K562 (cell line): Measurements from ENCODE around the gene SAP30BP. TPM values are rescaled to one million over a fixed set of nuclear protein-coding genes. Genes with fewer than 3 reads are reported as not detected.

ENCODE experiments used
- CTBP1 ChIP-seq: fragments of 450-650 bp; IDR thresholded peaks from 2 replicates; pipeline ENCODE4 v1.6.1; 2016; ENCODE audit warnings: borderline replicate concordance
- ZBTB40 ChIP-seq, 2 experiments: fragments of 450-650 bp in 1 of 2; sonication (generic) in 1 of 2; formaldehyde crosslinking in 1 of 2; IDR thresholded peaks; 2 replicates each; pipeline versions ENCODE4 v1.7.1 to v1.9.0; 2016 to 2022; ENCODE audit warnings: inconsistent platforms in 1 of 2, mild to moderate bottlenecking in 1 of 2, missing genetic modification reagents in 1 of 2
- polyA plus RNA-seq, 8 experiments: library from polyadenylated mRNA; depleted of rRNA in 4 of 8; stranded (reverse) in 5 of 8; unstranded in 3 of 8; fragments of >200 nt; fragmentation: Nextera tagmentation in 2 of 8; fragmentation: Illumina TruSeq in 1 of 8; extraction: Ambion mirVana in 2 of 8; extraction: Trizol in 1 of 8; gene quantifications; 2 replicates each; pipeline versions ENCODE4 v1.2.1 to v1.2.3, GENCODE V29; 2011 to 2014; ENCODE audit warnings: inconsistent platforms in 1 of 8, missing spikeins in 1 of 8
- total RNA-seq, 7 experiments: library from RNA; depleted of rRNA in 6 of 7; stranded (reverse); fragments of >200 nt in 6 of 7; fragmentation: Illumina TruSeq in 2 of 7; extraction: Trizol in 2 of 7; gene quantifications; 2 replicates each; pipeline versions ENCODE4 v1.2.1 to v1.2.3, GENCODE V29; 2011 to 2021; ENCODE audit warnings: low replicate concordance in 1 of 7

The SAP30BP gene
- total and polyA plus RNA-seq, 9 of the 15 experiments (the other 6 are each of a cell fraction or from before 2014, with no cell fraction given) = 45.3 to 154 (median 71.7) TPM

GRCh38 chr17:75754378-75755204, 87.5 kb downstream of the SAP30BP start (continued):
- peak; percentile 7; the same call in 1 of the 2 replicates for TF ChIP-seq ZBTB40 (IDR thresholded peaks at IDR 0.05)
- TF ChIP-seq ZBTB40 (CRISPR knock-in tag; IDR thresholded peaks at IDR 0.05) = no peak
- TF ChIP-seq CTBP1 = 0 out of 2 replicates have a peak, but pooled peaks have one; percentile 22
- TF ChIP-seq, all 486 proteins: peak for 49
